ENCODE results near the gene RPS6KA2.
A peak's percentile ranks its signal among the peaks of the same experiment; 100 is the strongest.

Gene RPS6KA2

GRCh38 chr6:166488076-166488685 lies 138.9 kb downstream of the RPS6KA2 start:
- H3K79me2 ChIP-seq (ENCODE audit: control insufficient read depth, insufficient read depth, low read length, poor library complexity) = no peaks in the 10 kb centered on the region
- no peak overlapping the region for H3K4me3 ChIP-seq (ENCODE audit: low read depth, low read length)
- peak in 1 of 2 donors; percentile 7 for DNase-seq
- no CpG with 5 or more reads among the region's 15 CpGs for WGBS (ENCODE audit: extremely low coverage, insufficient coverage, insufficient read length)
- no peak overlapping the region for H3K14ac ChIP-seq (ENCODE audit: low read length)
- H3K9ac ChIP-seq (ENCODE audit: low read length) = no peak overlapping the region
- H3K27ac ChIP-seq (ENCODE audit: low read depth, low read length) = no peak overlapping the region
- no peak overlapping the region for H3K23ac ChIP-seq (ENCODE audit: low read length)
- H3K4ac ChIP-seq (ENCODE audit: low read depth, low read length) = no peak overlapping the region
- no peak overlapping the region for H4K91ac ChIP-seq (ENCODE audit: low read depth, low read length)
- H3K9me3 ChIP-seq (ENCODE audit: insufficient read depth, low read depth, low read length) = no peaks in the 10 kb centered on the region
- no peaks in the 10 kb centered on the region for H3K27me3 ChIP-seq (ENCODE audit: insufficient read depth, low read length)
- H2AFZ ChIP-seq (ENCODE audit: insufficient read depth, low read length, poor library complexity) = no peak overlapping the region
- H2AK5ac ChIP-seq (ENCODE audit: low read length) = no peak overlapping the region
- no peak overlapping the region for H4K12ac ChIP-seq (ENCODE audit: low read depth, low read length)
- H2BK5ac ChIP-seq (ENCODE audit: low read depth, low read length, poor library complexity) = no peak overlapping the region
- H3K18ac ChIP-seq (ENCODE audit: low read length) = no peak overlapping the region
- no peak overlapping the region for H2BK12ac ChIP-seq (ENCODE audit: low read length)
- H3K36me3 ChIP-seq (ENCODE audit: control insufficient read depth in 1 of 2, insufficient read depth in 2 of 2, low read length in 2 of 2) = peaks cover 5 to 10% of the 10 kb centered on the region in 2 experiments
- no peak overlapping the region for H4K8ac ChIP-seq (ENCODE audit: low read depth, low read length)
- H3K4me2 ChIP-seq (ENCODE audit: low read length) = no peak overlapping the region
- H2BK120ac ChIP-seq (ENCODE audit: insufficient read depth, low read length, poor library complexity) = no peak overlapping the region
- no peaks in the 10 kb centered on the region for H3K79me1 ChIP-seq (ENCODE audit: low read length)
- H3K4me1 ChIP-seq (ENCODE audit: control insufficient read depth in 1 of 2, insufficient read depth in 2 of 2, low read length in 2 of 2) = peaks cover 0 to 3% of the 10 kb centered on the region in 2 experiments

DNA sequence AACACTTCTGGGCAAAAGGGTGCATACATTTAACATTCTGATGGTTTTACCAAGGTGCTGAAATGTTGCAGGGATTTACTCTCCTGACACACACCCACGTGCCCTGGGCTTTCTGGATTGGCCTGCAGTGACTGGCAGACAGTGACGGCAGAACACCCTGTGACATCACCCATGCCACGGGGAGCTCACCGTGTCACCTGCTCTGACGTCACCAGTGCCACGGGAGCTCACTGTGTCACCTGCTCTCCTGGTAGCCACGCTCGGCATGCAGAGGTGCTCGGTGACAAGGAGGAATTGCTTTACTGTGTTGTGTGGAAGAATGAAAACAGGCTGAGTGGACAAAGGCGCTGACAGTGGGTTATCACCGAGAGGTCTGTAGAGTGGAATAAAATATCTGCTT lies 139.9 kb downstream of the RPS6KA2 start:
- no peak overlapping the region for H3K4ac ChIP-seq (ENCODE audit: low read depth, low read length)
- no CpG with 5 or more reads among the region's 11 CpGs for WGBS (ENCODE audit: extremely low coverage, insufficient coverage, insufficient read length)

GRCh38 chr6:166486536-166486880 lies 140.5 kb downstream of the RPS6KA2 start:
- H4K12ac ChIP-seq (ENCODE audit: low read depth, low read length) = no peak overlapping the region
- no peak overlapping the region for H3K4ac ChIP-seq (ENCODE audit: low read depth, low read length)
- H3K79me1 ChIP-seq (ENCODE audit: low read length) = no peaks in the 10 kb centered on the region
- H2BK120ac ChIP-seq (ENCODE audit: insufficient read depth, low read length, poor library complexity) = no peak overlapping the region
- no peaks in the 10 kb centered on the region for H3K9me3 ChIP-seq (ENCODE audit: insufficient read depth, low read depth, low read length)
- H3K18ac ChIP-seq (ENCODE audit: low read length) = no peak overlapping the region
- H3K4me1 ChIP-seq (ENCODE audit: control insufficient read depth in 1 of 2, insufficient read depth in 2 of 2, low read length in 2 of 2) = peaks cover 6 to 10% of the 10 kb centered on the region in 2 experiments
- no peak overlapping the region for H2AFZ ChIP-seq (ENCODE audit: insufficient read depth, low read length, poor library complexity)
- H3K9ac ChIP-seq (ENCODE audit: low read length) = no peak overlapping the region
- H4K8ac ChIP-seq (ENCODE audit: low read depth, low read length) = no peak overlapping the region
- no peaks in the 10 kb centered on the region for H3K79me2 ChIP-seq (ENCODE audit: control insufficient read depth, insufficient read depth, low read length, poor library complexity)
- no peak overlapping the region for H2BK5ac ChIP-seq (ENCODE audit: low read depth, low read length, poor library complexity)
- DNase-seq = no peak
- H3K27ac ChIP-seq (ENCODE audit: low read depth, low read length) = no peak overlapping the region
- no peak overlapping the region for H2AK5ac ChIP-seq (ENCODE audit: low read length)
- no peak overlapping the region for H3K4me2 ChIP-seq (ENCODE audit: low read length)
- no peaks in the 10 kb centered on the region for H3K27me3 ChIP-seq (ENCODE audit: insufficient read depth, low read length)
- no peak overlapping the region for H2BK12ac ChIP-seq (ENCODE audit: low read length)
- peaks cover 5 to 10% of the 10 kb centered on the region in 2 experiments for H3K36me3 ChIP-seq (ENCODE audit: control insufficient read depth in 1 of 2, insufficient read depth in 2 of 2, low read length in 2 of 2)
- H3K14ac ChIP-seq (ENCODE audit: low read length) = no peak overlapping the region
- no peak overlapping the region for H3K4me3 ChIP-seq (ENCODE audit: low read depth, low read length)
- WGBS (ENCODE audit: extremely low coverage, insufficient coverage, insufficient read length) = no CpG with 5 or more reads among the region's 9 CpGs
- no peak overlapping the region for H3K23ac ChIP-seq (ENCODE audit: low read length)
- H4K91ac ChIP-seq (ENCODE audit: low read depth, low read length) = no peak overlapping the region

More for the DNA sequence above, 139.9 kb downstream of the RPS6KA2 start:
- Histone ChIP-seq H3K9ac (ENCODE audit: low read length) (no peak overlapping the region), H3K4me2 (ENCODE audit: low read length) (no peak overlapping the region), H3K27me3 (ENCODE audit: insufficient read depth, low read length) (no peaks in the 10 kb centered on the region), H4K8ac (ENCODE audit: low read depth, low read length) (no peak overlapping the region), H3K79me1 (ENCODE audit: low read length) (no peaks in the 10 kb centered on the region), H3K14ac (ENCODE audit: low read length) (no peak overlapping the region), H3K79me2 (ENCODE audit: control insufficient read depth, insufficient read depth, low read length, poor library complexity) (no peaks in the 10 kb centered on the region), H3K23ac (ENCODE audit: low read length) (no peak overlapping the region), H3K4me3 (ENCODE audit: low read depth, low read length) (no peak overlapping the region), H3K27ac (ENCODE audit: low read depth, low read length) (no peak overlapping the region), H2BK5ac (ENCODE audit: low read depth, low read length, poor library complexity) (no peak overlapping the region), H2BK12ac (ENCODE audit: low read length) (no peak overlapping the region), H3K18ac (ENCODE audit: low read length) (no peak overlapping the region), H2AK5ac (ENCODE audit: low read length) (no peak overlapping the region), H4K12ac (ENCODE audit: low read depth, low read length) (no peak overlapping the region), H4K91ac (ENCODE audit: low read depth, low read length) (no peak overlapping the region), H3K36me3 (ENCODE audit: control insufficient read depth in 1 of 2, insufficient read depth in 2 of 2, low read length in 2 of 2) (peaks cover 5 to 10% of the 10 kb centered on the region in 2 experiments), H3K4me1 (ENCODE audit: control insufficient read depth in 1 of 2, insufficient read depth in 2 of 2, low read length in 2 of 2) (peaks cover 3 to 8% of the 10 kb centered on the region in 2 experiments), H2AFZ (ENCODE audit: insufficient read depth, low read length, poor library complexity) (no peak overlapping the region), H2BK120ac (ENCODE audit: insufficient read depth, low read length, poor library complexity) (no peak overlapping the region), H3K9me3 (ENCODE audit: insufficient read depth, low read depth, low read length) (no peaks in the 10 kb centered on the region)
- DNase-seq = no peak

DNA sequence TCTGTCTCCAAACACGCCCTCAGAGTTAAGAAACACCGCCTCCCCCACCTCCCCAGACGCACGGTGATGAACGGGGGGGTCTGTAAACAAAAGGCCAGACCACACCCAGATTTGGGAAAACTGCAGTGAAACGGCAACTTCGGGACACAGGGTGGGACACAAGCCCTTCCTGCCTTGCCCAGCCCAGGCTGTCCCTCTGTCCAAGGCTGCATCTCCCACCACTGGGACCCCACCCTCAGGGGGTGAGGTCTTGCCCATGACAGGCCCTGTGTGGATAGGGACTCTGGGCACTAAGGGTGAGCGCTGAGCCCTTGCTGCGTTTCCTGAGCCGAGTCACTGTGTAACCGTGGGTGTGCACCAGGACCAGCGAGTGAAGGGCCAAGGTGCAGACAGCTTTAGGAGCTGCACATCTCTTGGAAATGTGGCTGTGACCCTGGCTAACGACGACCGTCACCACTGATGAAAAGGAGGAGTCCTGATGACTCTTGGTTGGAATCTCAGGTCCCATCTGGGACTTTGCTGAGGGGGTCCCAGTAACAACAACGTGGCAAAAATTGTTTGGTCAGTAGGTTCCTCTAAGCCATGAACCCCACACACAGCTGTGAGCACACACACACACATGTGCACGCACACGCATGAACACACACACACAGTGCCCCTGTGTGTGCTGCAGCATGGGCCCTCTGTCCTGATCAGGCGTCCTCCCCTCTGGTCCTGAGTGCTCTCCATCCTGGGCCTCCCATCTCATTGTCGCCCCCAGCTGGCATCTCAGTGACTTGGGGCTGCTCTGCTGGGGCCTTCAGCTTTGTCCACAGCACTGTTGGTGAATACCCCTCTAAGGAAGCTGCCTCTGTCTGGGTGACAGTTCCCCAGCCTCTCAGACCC lies 141.2 kb downstream of the RPS6KA2 start:
- no peak overlapping the region for H2AK5ac ChIP-seq (ENCODE audit: low read length)
- no peak overlapping the region for H3K27ac ChIP-seq (ENCODE audit: low read depth, low read length)
- no peak overlapping the region for H3K9ac ChIP-seq (ENCODE audit: low read length)
- H3K4me3 ChIP-seq (ENCODE audit: low read depth, low read length) = no peak overlapping the region
- H4K12ac ChIP-seq (ENCODE audit: low read depth, low read length) = no peak overlapping the region
- no peak overlapping the region for H3K14ac ChIP-seq (ENCODE audit: low read length)
- H2BK12ac ChIP-seq (ENCODE audit: low read length) = no peak overlapping the region
- no peak overlapping the region for H4K91ac ChIP-seq (ENCODE audit: low read depth, low read length)
- H3K27me3 ChIP-seq (ENCODE audit: insufficient read depth, low read length) = no peaks in the 10 kb centered on the region
- no peaks in the 10 kb centered on the region for H3K79me2 ChIP-seq (ENCODE audit: control insufficient read depth, insufficient read depth, low read length, poor library complexity)
- no CpG with 5 or more reads among the region's 20 CpGs for WGBS (ENCODE audit: extremely low coverage, insufficient coverage, insufficient read length)
- H3K4me1 ChIP-seq (ENCODE audit: control insufficient read depth in 1 of 2, insufficient read depth in 2 of 2, low read length in 2 of 2) = peaks cover 6 to 10% of the 10 kb centered on the region in 2 experiments
- H3K23ac ChIP-seq (ENCODE audit: low read length) = no peak overlapping the region
- no peak overlapping the region for H3K18ac ChIP-seq (ENCODE audit: low read length)
- H3K4ac ChIP-seq (ENCODE audit: low read depth, low read length) = no peak overlapping the region
- H4K8ac ChIP-seq (ENCODE audit: low read depth, low read length) = no peak overlapping the region
- H3K4me2 ChIP-seq (ENCODE audit: low read length) = no peak overlapping the region
- no peak overlapping the region for H2BK5ac ChIP-seq (ENCODE audit: low read depth, low read length, poor library complexity)
- H3K79me1 ChIP-seq (ENCODE audit: low read length) = no peaks in the 10 kb centered on the region
- DNase-seq = no peak
- no peak overlapping the region for H2BK120ac ChIP-seq (ENCODE audit: insufficient read depth, low read length, poor library complexity)
- peaks cover 5 to 10% of the 10 kb centered on the region in 2 experiments for H3K36me3 ChIP-seq (ENCODE audit: control insufficient read depth in 1 of 2, insufficient read depth in 2 of 2, low read length in 2 of 2)
- H3K9me3 ChIP-seq (ENCODE audit: insufficient read depth, low read depth, low read length) = no peaks in the 10 kb centered on the region
- no peak overlapping the region for H2AFZ ChIP-seq (ENCODE audit: insufficient read depth, low read length, poor library complexity)
